ENCODE data around the gene RWDD3. TPM values are rescaled to one million over a fixed set of nuclear protein-coding genes. Genes with fewer than 3 reads are reported as not detected.

Gene RWDD3
- total and polyA plus RNA-seq, 2 of the 4 experiments (the other 2 are of a cell fraction) = 10.4 to 13.6 TPM

- Histone ChIP-seq H3K4me1 (ENCODE audit: control insufficient read depth, insufficient read depth, low read length) (peaks cover 6% of the 10 kb centered on the region), H4K8ac (ENCODE audit: low read depth in 2 of 2, low read length in 2 of 2) (no peak overlapping the region), H2BK20ac (ENCODE audit: low read depth, low read length) (no peak overlapping the region), H3K23ac (ENCODE audit: low read depth, low read length) (no peak overlapping the region), H3K79me1 (ENCODE audit: low read depth in 1 of 2, low read length in 2 of 2) (peaks cover 36 to 65% of the 10 kb centered on the region in 2 experiments), H3K4me3 (ENCODE audit: insufficient read depth, low read depth, low read length) (no peak overlapping the region), H3K27ac (ENCODE audit: insufficient read depth, low read length) (peak overlapping the region; percentile 14; the same call in 1 of the 2 replicates), H2BK15ac (ENCODE audit: low read depth, low read length) (no peak overlapping the region), H3K9me1 (ENCODE audit: insufficient read depth, low read length) (no peaks in the 10 kb centered on the region; the same call in 1 of the 2 replicates), H4K5ac (ENCODE audit: low read depth, low read length) (no peak overlapping the region), H3K56ac (ENCODE audit: extremely low read depth, insufficient read depth, low read length) (no peak overlapping the region), H3K4me2 (ENCODE audit: low read depth, low read length) (peak overlapping the region; percentile 47; the same call in 1 of the 2 replicates), H3K27me3 (ENCODE audit: control insufficient read depth, insufficient read depth, low read length) (no peaks in the 10 kb centered on the region), H2AK5ac (ENCODE audit: low read depth, low read length) (no peak overlapping the region), H3K9me3 (ENCODE audit: control insufficient read depth, insufficient read depth, low read length) (peaks cover 6% of the 10 kb centered on the region), H4K91ac (ENCODE audit: insufficient read depth, low read depth, low read length) (no peak overlapping the region), H3K18ac (ENCODE audit: low read depth, low read length) (no peak overlapping the region), H3K36me3 (ENCODE audit: control insufficient read depth, insufficient read depth, low read length) (peaks cover 12% of the 10 kb centered on the region), H2BK120ac (ENCODE audit: low read depth, low read length) (no peak overlapping the region), H3K9ac (ENCODE audit: low read depth, low read length) (no peak overlapping the region), H4K20me1 (ENCODE audit: insufficient read depth, low read length) (no peaks in the 10 kb centered on the region), H2AFZ (replicated peaks; ENCODE audit: low read length, poor library complexity) (no peak overlapping the region), H3K4ac (ENCODE audit: low read depth, low read length) (no peak overlapping the region), H2BK5ac (ENCODE audit: low read depth, low read length, poor library complexity, severe bottlenecking) (peak overlapping the region; percentile 4), H3K14ac (replicated peaks; ENCODE audit: low read depth, low read length) (no peak overlapping the region), H2AK9ac (replicated peaks; ENCODE audit: low read depth, low read length, poor library complexity) (no peak overlapping the region)
- peak; percentile 47 for DNase-seq
- WGBS, 2 experiments (ENCODE audit: extremely low coverage in 2 of 2, insufficient read length in 1 of 2) = no CpG with 5 or more reads among the region's 2 CpGs
- POLR2A ChIA-PET (ENCODE audit: unreplicated experiment) = no interaction called here
- no TSS peak for BruUV-seq (replicated peaks)
- intact Hi-C loops (cut with micrococcal nuclease) (loop anchor here (10.0 kb wide), 1 partner anchor 312 kb away; the partner anchor contains the start of gene CNN3), dilution Hi-C loops (cut with HindIII; ENCODE audit: low sequenced_read_pairs, unreplicated experiment) (no loop called here), in situ Hi-C loops (cut with MboI; ENCODE audit: low sequenced_read_pairs) (loop anchor here (10.0 kb wide), 1 partner anchor 392 kb away; no protein-coding TSS in a partner anchor)
- TF ChIP-seq ELK1 (IDR thresholded peaks at IDR 0.05; ENCODE audit: borderline replicate concordance, low read depth, low read length) = no peak
- TF ChIP-seq NFE2L2 (IDR thresholded peaks at IDR 0.05; ENCODE audit: low read depth, low read length) = no peak
- no peak for TF ChIP-seq BHLHE40 (IDR thresholded peaks at IDR 0.05; ENCODE audit: low read depth, low read length)
- no peak for TF ChIP-seq MXI1 (IDR thresholded peaks at IDR 0.05; ENCODE audit: borderline replicate concordance, low read depth, low read length)
- no peak for TF ChIP-seq CTCF (conservative IDR thresholded peaks at IDR 0.05; ENCODE audit: low read depth, low read length)
- TF ChIP-seq CHD1 (IDR thresholded peaks at IDR 0.05; ENCODE audit: low read depth, low read length) = no peak
- no peak for TF ChIP-seq MAZ (IDR thresholded peaks at IDR 0.05; ENCODE audit: borderline replicate concordance, low read depth, low read length)
- ATAC-seq (ENCODE audit: low read depth) = peak; percentile 12
- CTCF ChIA-PET = interaction anchor here (0.6 to 1.5 kb wide), 2 partner anchors 22 to 382 kb away, joined by 3 read pairs; no protein-coding TSS in a partner anchor
Measured at GRCh38 chr1:95236784-95237575, 3.0 kb downstream of the RWDD3 start.
